ENCODE data around the gene DST. TPM values are rescaled to one million over a fixed set of nuclear protein-coding genes. Genes with fewer than 3 reads are reported as not detected.

DST gene
- total RNA-seq, 4 donors from 2014 or later = 475 to 871 (median 583) TPM

GRCh38 chr6:56521454-56521853, 121.2 kb downstream of the DST start:
- H3K4me3 ChIP-seq (ENCODE audit: low read depth, poor library complexity, severe bottlenecking) = no peak overlapping the region
- TF ChIP-seq CTCF (IDR thresholded peaks at IDR 0.05) (no peak), POLR2A (IDR thresholded peaks at IDR 0.05) (no peak)
- DNase-seq (ENCODE audit: low spot score in 2 of 2) = no peak
- WGBS, 2 donors = 65 to 68% methylated on average over 2 of the region's 2 CpGs
- intact Hi-C loops (cut with DNase I; ENCODE audit: low total_unique reads) = no loop called here

GRCh38 chr6:56520218-56520617, 122.5 kb downstream of the DST start:
- 100% methylated on average over 1 of the region's 1 CpG for WGBS, 2 donors
- intact Hi-C loops (cut with DNase I; ENCODE audit: low total_unique reads) = no loop called here
- no peak for TF ChIP-seq POLR2A (IDR thresholded peaks at IDR 0.05)
- no peak for TF ChIP-seq CTCF (IDR thresholded peaks at IDR 0.05)
- no peak for DNase-seq (ENCODE audit: low spot score in 2 of 2)
- no peak overlapping the region for H3K4me3 ChIP-seq (ENCODE audit: low read depth, poor library complexity, severe bottlenecking)

GRCh38 chr6:56518995-56519767, 123.5 kb downstream of the DST start:
- no peak overlapping the region for H3K4me3 ChIP-seq (ENCODE audit: low read depth, poor library complexity, severe bottlenecking)
- 71 to 82% methylated on average over 5 of the region's 5 CpGs for WGBS, 2 donors
- no peak for DNase-seq (ENCODE audit: low spot score in 2 of 2)
- TF ChIP-seq CTCF (IDR thresholded peaks at IDR 0.05) (no peak), POLR2A (IDR thresholded peaks at IDR 0.05) (no peak)
- intact Hi-C loops (cut with DNase I; ENCODE audit: low total_unique reads) = no loop called here

GRCh38 chr6:56517155-56517745, 125.4 kb downstream of the DST start:
- TF ChIP-seq POLR2A (IDR thresholded peaks at IDR 0.05) (no peak), CTCF (IDR thresholded peaks at IDR 0.05) (no peak)
- intact Hi-C loops (cut with DNase I; ENCODE audit: low total_unique reads) = no loop called here
- WGBS, 2 donors = 61 to 70% methylated on average over 5 of the region's 5 CpGs
- DNase-seq (ENCODE audit: low spot score in 2 of 2) = no peak
- H3K4me3 ChIP-seq (ENCODE audit: low read depth, poor library complexity, severe bottlenecking) = no peak overlapping the region

- no peak overlapping the region for H3K4me3 ChIP-seq (ENCODE audit: low read depth, poor library complexity, severe bottlenecking)
- TF ChIP-seq CTCF (IDR thresholded peaks at IDR 0.05) (no peak), POLR2A (IDR thresholded peaks at IDR 0.05) (no peak)
- WGBS, 2 donors = 74 to 81% methylated on average over 1 of the region's 1 CpG
- intact Hi-C loops (cut with DNase I; ENCODE audit: low total_unique reads) = no loop called here
- no peak for DNase-seq (ENCODE audit: low spot score in 2 of 2)
Measured at GRCh38 chr6:56516003-56516402, 126.7 kb downstream of the DST start.
